Neural progenitor cell (in vitro differentiated cells): ENCODE measurements around the gene CXCR4.

Experiments used
- CTCF ChIP-seq: fragments of 200-600 bp; sonication (generic); IDR thresholded peaks from 2 replicates; pipeline ENCODE4 v1.5.1; 2017; ENCODE audit warnings: antibody characterized with exemption, mild to moderate bottlenecking
- EZH2 ChIP-seq: fragments of 200-600 bp; sonication (generic); IDR thresholded peaks from 2 replicates; pipeline ENCODE4 v1.6.1; 2017; ENCODE audit warnings: antibody characterized with exemption, mild to moderate bottlenecking, moderate library complexity

- TF ChIP-seq CTCF (no peak), EZH2 (no peak)
Measured at GRCh38 chr2:136130045-136130444, 12.1 kb upstream of the CXCR4 start.
